Chondrocyte (in vitro differentiated cells): ENCODE results near the gene SHB. TPM values are rescaled to one million over a fixed set of nuclear protein-coding genes. Genes with fewer than 3 reads are reported as not detected.

ENCODE experiments used
- DNase-seq: peaks from one replicate; pipeline ENCODE4 v3.0.0; 2021; ENCODE audit warnings: mixed read lengths, low spot score
- H3K27ac Mint-ChIP-seq: one replicate; pipeline ENCODE4 v1.8.0; 2021; ENCODE audit warnings: mild to moderate bottlenecking, moderate library complexity, mixed read lengths; ENCODE audit not compliant: unreplicated experiment
- H3K27me3 Mint-ChIP-seq: 2 replicates; pipeline ENCODE4 v1.8.0; 2021; ENCODE audit warnings: low read depth, mixed read lengths
- H3K36me3 Mint-ChIP-seq: 2 replicates; pipeline ENCODE4 v1.8.0; 2021; ENCODE audit warnings: low read depth, mixed read lengths
- H3K4me1 Mint-ChIP-seq: 2 replicates; pipeline ENCODE4 v1.8.0; 2021; ENCODE audit warnings: low read depth, mild to moderate bottlenecking, mixed read lengths
- H3K4me3 Mint-ChIP-seq: one replicate; pipeline ENCODE4 v1.8.0; 2021; ENCODE audit warnings: mild to moderate bottlenecking, moderate library complexity, mixed read lengths; ENCODE audit not compliant: unreplicated experiment
- H3K9me3 Mint-ChIP-seq: 2 replicates; pipeline ENCODE4 v1.8.0; 2021; ENCODE audit warnings: low read depth, mixed read lengths
- total RNA-seq: library from RNA; stranded (reverse); gene quantifications from 3 replicates; pipeline ENCODE4 v1.2.1, GENCODE V29; 2021
- TF ChIP-seq, protein P1 (sequence below): fragments of 200-600 bp; sonication (generic); IDR thresholded peaks from 2 replicates; pipeline ENCODE4 v1.5.0; 2021; ENCODE audit warnings: antibody characterized with exemption, mild to moderate bottlenecking, moderate library complexity

The SHB gene
- total RNA-seq, 1 donor from 2014 or later: 23.8 TPM

DNA sequence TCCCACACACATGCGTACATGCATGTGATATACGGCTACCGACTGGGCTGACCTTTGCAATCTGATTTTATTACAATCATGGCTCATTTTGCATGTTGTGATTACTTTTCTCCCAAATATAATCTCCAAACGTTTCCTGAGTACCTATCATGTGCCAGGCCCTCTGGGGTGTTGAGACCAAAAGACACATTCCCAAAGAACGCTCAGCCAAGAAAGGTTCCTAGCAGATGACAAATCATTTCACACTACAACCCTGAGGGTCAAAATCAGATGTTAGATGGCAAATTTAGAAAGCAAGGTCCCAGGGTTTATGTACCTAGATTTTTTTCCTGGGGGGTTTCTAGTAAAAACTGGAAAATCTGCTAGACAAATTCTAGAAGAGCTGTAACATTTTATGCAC lies 132.7 kb downstream of the SHB start:
- TF ChIP-seq, protein P1, sequence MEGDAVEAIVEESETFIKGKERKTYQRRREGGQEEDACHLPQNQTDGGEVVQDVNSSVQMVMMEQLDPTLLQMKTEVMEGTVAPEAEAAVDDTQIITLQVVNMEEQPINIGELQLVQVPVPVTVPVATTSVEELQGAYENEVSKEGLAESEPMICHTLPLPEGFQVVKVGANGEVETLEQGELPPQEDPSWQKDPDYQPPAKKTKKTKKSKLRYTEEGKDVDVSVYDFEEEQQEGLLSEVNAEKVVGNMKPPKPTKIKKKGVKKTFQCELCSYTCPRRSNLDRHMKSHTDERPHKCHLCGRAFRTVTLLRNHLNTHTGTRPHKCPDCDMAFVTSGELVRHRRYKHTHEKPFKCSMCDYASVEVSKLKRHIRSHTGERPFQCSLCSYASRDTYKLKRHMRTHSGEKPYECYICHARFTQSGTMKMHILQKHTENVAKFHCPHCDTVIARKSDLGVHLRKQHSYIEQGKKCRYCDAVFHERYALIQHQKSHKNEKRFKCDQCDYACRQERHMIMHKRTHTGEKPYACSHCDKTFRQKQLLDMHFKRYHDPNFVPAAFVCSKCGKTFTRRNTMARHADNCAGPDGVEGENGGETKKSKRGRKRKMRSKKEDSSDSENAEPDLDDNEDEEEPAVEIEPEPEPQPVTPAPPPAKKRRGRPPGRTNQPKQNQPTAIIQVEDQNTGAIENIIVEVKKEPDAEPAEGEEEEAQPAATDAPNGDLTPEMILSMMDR: no peak
- no peak for DNase-seq
- Mint-ChIP-seq H3K9me3 (peaks cover under 1% of the 10 kb centered on the region), H3K36me3 (peaks cover 3% of the 10 kb centered on the region), H3K27me3 (no peaks in the 10 kb centered on the region), H3K27ac (no peak overlapping the region), H3K4me3 (no peak overlapping the region), H3K4me1 (peaks cover 28% of the 10 kb centered on the region)

- Mint-ChIP-seq H3K4me1 (peaks cover 28% of the 10 kb centered on the region), H3K27ac (no peak overlapping the region), H3K27me3 (no peaks in the 10 kb centered on the region), H3K36me3 (peaks cover 3% of the 10 kb centered on the region), H3K4me3 (no peak overlapping the region), H3K9me3 (peaks cover 7% of the 10 kb centered on the region)
- no peak for DNase-seq
- TF ChIP-seq, protein P1: no peak
These were observed 133.9 kb downstream of the SHB start for GRCh38 chr9:37935096-37935495.

DNA sequence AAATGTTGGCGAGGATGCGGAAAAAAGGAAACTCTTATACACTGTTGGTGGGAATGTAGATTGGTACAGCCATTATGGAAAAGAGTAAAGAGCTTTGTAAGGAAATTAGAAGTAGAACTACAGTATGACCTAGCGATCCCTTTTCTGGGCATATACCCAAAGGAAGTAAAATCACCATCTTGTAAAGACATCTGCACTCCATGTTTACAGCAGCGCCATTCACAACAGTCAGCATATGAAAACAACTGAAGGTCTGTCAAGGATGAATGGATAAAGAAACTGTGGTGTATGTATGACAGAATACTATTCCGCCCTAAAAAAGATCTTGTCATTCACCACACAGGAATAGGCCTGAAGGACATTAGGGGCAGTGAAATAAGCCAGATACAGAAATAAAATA lies 137.4 kb downstream of the SHB start:
- TF ChIP-seq, protein P1: no peak
- peaks cover under 1% of the 10 kb centered on the region for H3K4me1 Mint-ChIP-seq
- no peak overlapping the region for H3K27ac Mint-ChIP-seq
- DNase-seq: no peak
- H3K4me3 Mint-ChIP-seq: no peak overlapping the region
- no peaks in the 10 kb centered on the region for H3K27me3 Mint-ChIP-seq
- peaks cover 7% of the 10 kb centered on the region for H3K9me3 Mint-ChIP-seq
- peaks cover 8% of the 10 kb centered on the region for H3K36me3 Mint-ChIP-seq

- Mint-ChIP-seq H3K4me3 (no peak overlapping the region), H3K27ac (no peak overlapping the region)
- TF ChIP-seq, protein P1: no peak
These were observed 139.6 kb downstream of the SHB start for GRCh38 chr9:37929441-37929895.

DNA sequence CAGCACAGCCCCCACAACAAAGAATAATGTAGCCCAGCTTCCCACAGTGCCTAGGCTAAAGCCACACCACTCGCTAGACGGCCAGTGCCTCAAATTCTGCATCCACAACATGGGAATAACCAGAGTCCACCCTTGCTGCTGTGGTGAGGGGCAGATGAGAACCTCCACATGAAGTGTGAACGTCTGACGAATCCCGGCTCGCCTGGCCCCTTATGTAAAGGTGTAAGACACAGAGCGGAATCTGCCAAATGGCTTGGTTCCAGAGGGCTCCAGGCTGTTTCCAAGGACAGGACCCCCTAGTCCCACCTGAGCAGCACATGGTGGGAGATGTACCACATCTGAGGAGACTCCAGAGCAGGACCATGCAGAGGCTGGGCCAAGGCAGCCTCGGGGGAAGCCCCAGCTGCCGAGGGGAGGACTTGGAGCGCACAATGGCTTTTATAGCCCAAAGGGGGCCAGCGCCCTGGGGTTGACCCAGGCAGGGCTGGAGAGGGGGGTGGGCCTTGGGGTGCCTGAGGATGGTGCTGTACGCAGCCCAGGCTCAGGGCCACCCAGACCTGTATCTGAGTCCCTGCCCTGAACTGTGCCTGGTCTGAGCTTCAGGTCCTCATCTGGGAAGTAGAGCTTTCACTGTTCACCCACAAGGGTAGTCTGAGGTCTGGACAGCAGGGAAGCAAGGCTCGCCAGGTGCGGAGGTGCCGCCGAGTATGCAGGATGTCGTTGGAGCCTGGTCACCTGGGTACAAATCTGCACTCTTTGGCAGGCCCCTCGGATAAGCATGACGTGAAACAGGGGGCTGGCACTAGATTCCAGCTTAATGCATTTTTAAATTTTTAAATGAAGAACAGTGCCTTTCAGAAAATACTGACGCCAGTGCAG lies 140.2 kb downstream of the SHB start:
- Mint-ChIP-seq H3K4me1 (peaks cover 6% of the 10 kb centered on the region), H3K9me3 (peaks cover 7% of the 10 kb centered on the region), H3K4me3 (no peak overlapping the region), H3K27ac (no peak overlapping the region), H3K27me3 (no peaks in the 10 kb centered on the region), H3K36me3 (peaks cover 8% of the 10 kb centered on the region)
- DNase-seq: no peak
- TF ChIP-seq, protein P1: no peak

More at GRCh38 chr9:37929441-37929895, 139.6 kb downstream of the SHB start:
- peaks cover 8% of the 10 kb centered on the region for H3K36me3 Mint-ChIP-seq
- DNase-seq: no peak
- no peaks in the 10 kb centered on the region for H3K27me3 Mint-ChIP-seq
- H3K4me1 Mint-ChIP-seq: peaks cover 6% of the 10 kb centered on the region
- peaks cover 7% of the 10 kb centered on the region for H3K9me3 Mint-ChIP-seq
